SK-N-DZ (cell line): Measurements from ENCODE around the gene CDH11.

ENCODE experiments used
- DNase-seq: peaks from one replicate; pipeline ENCODE4 v3.0.0-alpha.2; 2015; ENCODE audit warnings: low spot score

CDH11 gene

DNA sequence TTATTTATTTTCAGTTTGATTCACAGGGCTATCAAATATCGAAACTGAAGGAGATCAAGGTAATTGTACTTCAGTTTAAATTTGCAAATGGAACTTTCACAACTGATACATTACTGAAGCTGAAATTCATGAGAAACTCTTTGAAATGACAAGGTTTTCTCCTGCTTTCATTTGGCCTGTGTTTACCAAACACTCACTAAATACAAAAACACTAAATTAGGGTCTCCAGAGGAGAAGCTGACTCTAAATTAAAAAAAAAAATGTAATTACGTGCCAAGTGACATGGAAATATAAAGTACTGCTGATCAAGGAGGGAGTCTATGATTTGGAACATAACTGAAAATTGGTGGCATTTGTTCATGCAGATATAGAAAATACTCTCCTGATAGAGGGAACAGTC lies 205.8 kb downstream of the CDH11 start:
- DNase-seq = no peak

DNA sequence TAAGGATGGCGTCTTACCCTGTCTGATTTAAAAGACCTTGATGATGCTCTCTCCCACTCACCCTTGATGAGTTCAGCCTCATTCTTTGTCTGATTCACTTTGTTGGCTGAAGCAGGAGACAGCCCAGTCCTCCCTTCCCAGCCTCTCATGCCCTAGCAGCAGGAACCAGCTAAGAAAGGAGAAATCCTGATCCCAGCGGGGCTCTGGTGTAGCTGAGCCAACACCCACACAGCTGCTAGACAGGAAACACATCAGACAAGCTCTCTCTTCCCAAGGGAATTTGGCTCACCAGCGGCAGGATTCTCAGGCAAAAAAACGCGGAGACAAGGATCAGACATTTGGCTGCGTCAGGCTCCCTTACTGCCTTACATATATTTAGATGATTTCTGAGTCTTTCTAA lies 211.5 kb downstream of the CDH11 start:
- peak; percentile 84 for DNase-seq

DNA sequence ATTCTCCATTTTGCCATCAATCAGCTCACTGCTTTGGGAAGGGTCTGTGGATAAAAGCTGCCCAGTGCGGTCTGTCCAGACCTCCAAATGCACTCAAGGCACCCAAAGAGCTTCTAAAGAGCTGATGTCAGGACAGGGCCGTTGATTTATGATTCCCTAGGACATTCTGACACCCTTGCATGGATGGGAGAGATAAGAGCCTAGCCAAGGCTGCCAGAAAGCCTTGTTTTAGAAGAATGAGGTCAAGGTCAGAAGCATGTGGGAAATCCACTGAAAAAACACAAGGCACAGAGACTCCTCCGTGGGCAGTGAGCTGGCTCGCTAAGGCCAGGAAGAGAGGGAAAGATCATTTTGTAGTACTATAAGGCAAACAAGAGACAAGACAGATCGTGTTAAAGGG lies 214.0 kb downstream of the CDH11 start:
- peak; percentile 98 for DNase-seq

DNA sequence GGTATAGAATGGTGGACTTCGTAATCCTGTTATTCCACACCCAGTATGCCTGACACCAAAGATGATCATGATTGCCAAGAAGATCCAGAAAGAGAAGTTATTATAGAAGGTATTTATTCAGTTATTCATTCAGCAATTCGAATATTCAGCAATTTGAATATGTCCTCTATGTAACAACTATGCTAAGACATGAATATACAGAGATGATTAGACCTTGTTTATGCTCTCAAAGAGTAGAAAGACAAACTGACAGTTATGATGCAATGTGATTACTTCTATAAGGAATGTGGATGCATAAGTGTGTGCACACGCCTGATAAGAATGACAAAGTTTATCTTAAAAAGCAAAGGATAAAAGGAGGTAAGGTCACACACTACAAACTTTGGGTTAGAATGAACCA lies 218.1 kb downstream of the CDH11 start:
- DNase-seq = no peak

DNA sequence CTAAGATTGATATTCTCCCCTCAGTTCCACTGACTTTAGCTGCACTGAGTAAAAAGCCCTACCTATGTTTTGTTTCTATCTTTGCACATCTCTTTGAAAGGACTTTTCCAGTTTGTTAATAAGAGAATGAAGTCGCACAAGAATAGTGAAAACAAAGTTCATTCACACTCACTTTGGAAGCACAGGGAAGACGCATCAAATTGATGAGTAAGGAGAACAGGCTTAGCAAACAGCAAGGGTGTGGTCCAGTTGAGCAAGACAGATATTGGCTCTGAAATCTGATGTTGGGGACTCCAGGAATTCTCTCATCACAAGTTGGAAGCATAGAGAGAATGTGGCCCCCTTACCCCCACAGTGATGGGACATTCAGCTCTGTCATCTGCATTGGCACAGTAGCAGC lies 221.3 kb downstream of the CDH11 start:
- DNase-seq = no peak

DNA sequence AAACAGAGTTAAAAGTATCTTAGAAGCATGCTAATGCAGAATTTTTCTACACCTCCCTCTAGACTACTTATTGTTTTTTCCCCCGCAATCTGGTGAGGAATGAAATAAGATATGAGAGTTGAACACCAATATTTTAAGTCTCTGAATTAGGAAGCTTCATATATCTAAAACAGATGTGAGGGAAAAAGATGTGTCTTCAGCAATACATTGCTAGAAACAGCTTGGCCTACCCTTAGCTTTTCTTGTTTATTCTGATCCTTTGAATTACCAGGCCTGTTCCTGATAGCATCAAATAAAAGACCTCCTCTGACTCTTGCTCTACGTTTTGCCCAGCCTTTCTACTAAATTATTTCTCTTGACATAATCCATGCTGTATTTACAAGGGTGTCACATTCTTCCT lies 221.8 kb downstream of the CDH11 start:
- peak; percentile 81 for DNase-seq

DNA sequence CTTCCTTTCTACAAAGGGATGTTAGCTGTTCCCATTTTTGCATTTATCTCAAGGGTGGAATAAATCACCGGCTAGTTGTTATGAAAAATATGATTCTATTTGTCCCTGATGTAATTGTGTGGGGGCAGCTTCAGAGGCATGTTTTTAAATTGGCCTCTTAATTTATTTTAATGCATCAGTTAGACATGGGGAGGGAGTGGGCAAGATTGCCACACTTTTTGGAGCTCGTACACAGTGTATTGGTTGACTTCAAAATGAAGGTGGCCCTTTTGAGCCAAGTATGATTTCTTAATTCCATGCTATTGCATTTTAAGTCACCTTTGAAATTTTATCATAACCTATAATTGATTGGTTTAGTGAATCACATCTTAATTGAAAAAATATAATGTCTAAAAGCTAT lies 223.7 kb downstream of the CDH11 start:
- DNase-seq = no peak
